ENCODE measurements around the gene RECQL5.
A peak's percentile ranks its signal among the peaks of the same experiment; 100 is the strongest.

GRCh38 chr17:75632863-75633485 lies 34.0 kb downstream of the RECQL5 start, which contains the start of gene SMIM5:
- TF ChIP-seq ZBTB1 (tag by site-specific recombination; IDR thresholded peaks at IDR 0.05) (no peak), CTCF (tag by site-specific recombination; IDR thresholded peaks at IDR 0.05) (peak; percentile 83), ZNF404 (tag by site-specific recombination; IDR thresholded peaks at IDR 0.05) (no peak), ZNF513 (tag by site-specific recombination; IDR thresholded peaks at IDR 0.05) (no peak), ZNF19 (tag by site-specific recombination; IDR thresholded peaks at IDR 0.05; ENCODE audit: low read depth) (no peak), ZBTB8A (tag by site-specific recombination; IDR thresholded peaks at IDR 0.05) (peak; percentile 57), OSR2 (tag by site-specific recombination; IDR thresholded peaks at IDR 0.05) (no peak)
